HCT116 (cell line): ENCODE results near the gene MPHOSPH6.

Experiments
- POLR2A ChIP-seq: IDR thresholded peaks from 2 replicates; pipeline ENCODE4 v1.7.0; 2011; ENCODE audit warnings: borderline replicate concordance; ENCODE audit not compliant: insufficient read depth, insufficient read length; ENCODE audit errors: extremely low read depth
- REST ChIP-seq: IDR thresholded peaks from 2 replicates; pipeline ENCODE4 v1.6.1; 2012; ENCODE audit warnings: low read depth

- TF ChIP-seq REST = no peak
- no peak for TF ChIP-seq POLR2A
These were observed 20.4 kb upstream of the MPHOSPH6 start for GRCh38 chr16:82190386-82190785.
